Fibroblast of skin of back (primary cell): Measurements from ENCODE around the gene COX14. TPM values are rescaled to one million over a fixed set of nuclear protein-coding genes. Genes with fewer than 3 reads are reported as not detected.
A peak's percentile ranks its signal among the peaks of the same experiment; 100 is the strongest.
"Not testable (repeated sequence)": the region's sequence is repeated elsewhere in the genome, so short reads cannot be mapped to it uniquely, and the experiment has no call there.

ENCODE experiments used
- DNase-seq: peaks from one replicate; pipeline ENCODE4 v3.0.0-alpha.2; 2013
- polyA plus RNA-seq, 2 experiments: library from polyadenylated mRNA; unstranded; fragments of 120-200 nt; gene quantifications; one replicate each; pipeline ENCODE4 v1.2.1, GENCODE V29; 2013; ENCODE audit not compliant: insufficient read length in 2 of 2

COX14 gene
- polyA plus RNA-seq (2013, experiment 1 of 2; ENCODE audit: insufficient read length): 37.5 TPM
- polyA plus RNA-seq (2013, experiment 2 of 2; ENCODE audit: insufficient read length): 20.9 TPM

GRCh38 chr12:50111693-50112455, at the start of gene COX14:
Gene COX14 (plus strand): TSS chr12:50112236. CDS start chr12:50120044, 7,808 bp downstream.
- peak; percentile 100 for DNase-seq

GRCh38 chr12:50062728-50063460, 49.1 kb upstream of the COX14 start:
- DNase-seq: no peak

GRCh38 chr12:50065726-50066310, 46.2 kb upstream of the COX14 start:
- peak; percentile 62 for DNase-seq

- peak; percentile 97 for DNase-seq
Measured at GRCh38 chr12:50066402-50066801, 45.6 kb upstream of the COX14 start.

- no peak for DNase-seq
Measured at GRCh38 chr12:50069069-50069468, 43.0 kb upstream of the COX14 start.

GRCh38 chr12:50069539-50069938, 42.5 kb upstream of the COX14 start:
- DNase-seq: no peak

- peak; percentile 79 for DNase-seq
Measured at GRCh38 chr12:50070314-50071060, 41.5 kb upstream of the COX14 start.

GRCh38 chr12:50072198-50072907, 39.7 kb upstream of the COX14 start:
- DNase-seq: no peak

GRCh38 chr12:50073206-50073605, 38.8 kb upstream of the COX14 start:
- DNase-seq: no peak

- DNase-seq: no peak
Measured at GRCh38 chr12:50073712-50074111, 38.3 kb upstream of the COX14 start.

GRCh38 chr12:50074936-50075807, 36.9 kb upstream of the COX14 start:
- DNase-seq: peak; percentile 76

- DNase-seq: no peak
Measured at GRCh38 chr12:50075808-50076170, 36.2 kb upstream of the COX14 start.

- DNase-seq: no peak
Measured at GRCh38 chr12:50077099-50077498, 34.9 kb upstream of the COX14 start.

- DNase-seq: no peak
Measured at GRCh38 chr12:50078281-50078680, 33.8 kb upstream of the COX14 start.

- DNase-seq: no peak
Measured at GRCh38 chr12:50079771-50080170, 32.3 kb upstream of the COX14 start.

- no peak for DNase-seq
Measured at GRCh38 chr12:50081096-50081808, 30.8 kb upstream of the COX14 start.

- DNase-seq: no peak
Measured at GRCh38 chr12:50082644-50083043, 29.4 kb upstream of the COX14 start.

- no peak for DNase-seq
Measured at GRCh38 chr12:50083301-50083700, 28.7 kb upstream of the COX14 start.

GRCh38 chr12:50084409-50084774, 27.6 kb upstream of the COX14 start:
- not testable (repeated sequence) for DNase-seq
